Measurements from ENCODE around the gene SLC27A2. TPM values are rescaled to one million over a fixed set of nuclear protein-coding genes. Genes with fewer than 3 reads are reported as not detected.
"Not testable (repeated sequence)": the region's sequence is repeated elsewhere in the genome, so short reads cannot be mapped to it uniquely, and the experiment has no call there.

The SLC27A2 gene
- total and polyA plus RNA-seq, 2 donors (not counting 1 experiment from before 2014, with no cell fraction given) = 0.39 to 0.49 TPM

GRCh38 chr15:50187525-50187924 lies 5.5 kb downstream of the SLC27A2 start:
- CTCF ChIA-PET = no interaction called here
- DNase-seq (no peak), ATAC-seq (ENCODE audit: low read depth) (no peak)
- H2AFZ ChIP-seq (ENCODE audit: insufficient read depth, low read depth, low read length, poor library complexity, severe bottlenecking) = no peak overlapping the region
- no peak overlapping the region for H3K27ac ChIP-seq (ENCODE audit: low read length in 2 of 2)
- intact Hi-C loops (cut with micrococcal nuclease) = no loop called here
- H3K4me2 ChIP-seq (replicated peaks; ENCODE audit: low read depth, low read length, poor library complexity, severe bottlenecking) = no peak overlapping the region
- peaks cover 0 to 10% (median 0%) of the 10 kb centered on the region in 4 experiments for H3K27me3 ChIP-seq (replicated peaks in 1 of 4; ENCODE audit: control extremely low read depth in 1 of 4, control insufficient read depth in 3 of 4, insufficient read depth in 4 of 4, low read length in 3 of 4)
- no peak overlapping the region for H3K27ac Mint-ChIP-seq
- peaks cover 22 to 31% of the 10 kb centered on the region in 2 donors for H3K4me1 ChIP-seq (ENCODE audit: control insufficient read depth in 2 of 2, insufficient read depth in 2 of 2, low read length in 2 of 2)
- H3K36me3 ChIP-seq (replicated peaks in 1 of 2; ENCODE audit: control extremely low read depth in 1 of 2, control insufficient read depth in 1 of 2, extremely low read depth in 1 of 2, insufficient read depth in 2 of 2, low read length in 1 of 2) = no peaks in the 10 kb centered on the region
- POLR2A ChIA-PET = no interaction called here
- TF ChIP-seq EZH2 (IDR thresholded peaks at IDR 0.05; ENCODE audit: borderline replicate concordance, insufficient read depth, low read depth, low read length, poor library complexity, severe bottlenecking) (no peak), CTCF (IDR thresholded peaks at IDR 0.05) (no peak)
- no peak overlapping the region for H3K4me3 ChIP-seq (ENCODE audit: control extremely low read depth in 1 of 5, extremely low read depth in 1 of 5, insufficient read depth in 1 of 5, low read depth in 2 of 5, low read length in 4 of 5)
- peaks cover 31% of the 10 kb centered on the region for H3K4me1 Mint-ChIP-seq
- H3K9me3 Mint-ChIP-seq (ENCODE audit: insufficient read depth) = no peaks in the 10 kb centered on the region
- 100% methylated on average over 1 of the region's 2 CpGs for WGBS (ENCODE audit: insufficient coverage)
- H4K20me1 ChIP-seq (ENCODE audit: control insufficient read depth, insufficient read depth, low read length, poor library complexity, severe bottlenecking) = no peaks in the 10 kb centered on the region
- H3K4me3 Mint-ChIP-seq = no peak overlapping the region
- no peaks in the 10 kb centered on the region for H3K79me2 ChIP-seq (ENCODE audit: control insufficient read depth, insufficient read depth, low read length)
- peaks cover 10% of the 10 kb centered on the region for H3K27me3 Mint-ChIP-seq
- H3K9me3 ChIP-seq (ENCODE audit: control extremely low read depth in 1 of 3, control insufficient read depth in 2 of 3, insufficient read depth in 1 of 3, low read length in 2 of 3) = no peaks in the 10 kb centered on the region
- H3K9ac ChIP-seq (ENCODE audit: low read length) = no peak overlapping the region

- H3K4me1 ChIP-seq (ENCODE audit: control insufficient read depth in 2 of 2, insufficient read depth in 2 of 2, low read length in 2 of 2) = peaks cover 17 to 26% of the 10 kb centered on the region in 2 donors
- WGBS (ENCODE audit: insufficient coverage) = 100% methylated on average over 2 of the region's 2 CpGs
- no peaks in the 10 kb centered on the region for H3K36me3 ChIP-seq (replicated peaks in 1 of 2; ENCODE audit: control extremely low read depth in 1 of 2, control insufficient read depth in 1 of 2, extremely low read depth in 1 of 2, insufficient read depth in 2 of 2, low read length in 1 of 2)
- ATAC-seq (ENCODE audit: low read depth) (no peak), DNase-seq (no peak)
- Mint-ChIP-seq H3K4me1 (peaks cover 26% of the 10 kb centered on the region), H3K4me3 (no peak overlapping the region), H3K9me3 (ENCODE audit: insufficient read depth) (no peaks in the 10 kb centered on the region), H3K27ac (no peak overlapping the region), H3K27me3 (peaks cover 6% of the 10 kb centered on the region)
- H4K20me1 ChIP-seq (ENCODE audit: control insufficient read depth, insufficient read depth, low read length, poor library complexity, severe bottlenecking) = no peaks in the 10 kb centered on the region
- H3K79me2 ChIP-seq (ENCODE audit: control insufficient read depth, insufficient read depth, low read length) = no peaks in the 10 kb centered on the region
- no peak overlapping the region for H3K4me2 ChIP-seq (replicated peaks; ENCODE audit: low read depth, low read length, poor library complexity, severe bottlenecking)
- ChIA-PET POLR2A (no interaction called here), CTCF (no interaction called here)
- H3K27ac ChIP-seq (ENCODE audit: low read length in 2 of 2) = no peak overlapping the region
- H3K9ac ChIP-seq (ENCODE audit: low read length) = no peak overlapping the region
- intact Hi-C loops (cut with micrococcal nuclease) = no loop called here
- no peak overlapping the region for H2AFZ ChIP-seq (ENCODE audit: insufficient read depth, low read depth, low read length, poor library complexity, severe bottlenecking)
- H3K9me3 ChIP-seq (ENCODE audit: control extremely low read depth in 1 of 3, control insufficient read depth in 2 of 3, insufficient read depth in 1 of 3, low read length in 2 of 3) = no peaks in the 10 kb centered on the region
- peaks cover 0 to 5% (median 0%) of the 10 kb centered on the region in 4 experiments for H3K27me3 ChIP-seq (replicated peaks in 1 of 4; ENCODE audit: control extremely low read depth in 1 of 4, control insufficient read depth in 3 of 4, insufficient read depth in 4 of 4, low read length in 3 of 4)
- H3K4me3 ChIP-seq (ENCODE audit: control extremely low read depth in 1 of 5, extremely low read depth in 1 of 5, insufficient read depth in 1 of 5, low read depth in 2 of 5, low read length in 4 of 5) = no peak overlapping the region
- TF ChIP-seq EZH2 (IDR thresholded peaks at IDR 0.05; ENCODE audit: borderline replicate concordance, insufficient read depth, low read depth, low read length, poor library complexity, severe bottlenecking) (no peak), CTCF (IDR thresholded peaks at IDR 0.05) (no peak)
These were observed 6.0 kb downstream of the SLC27A2 start for GRCh38 chr15:50187997-50188396.

GRCh38 chr15:50188793-50189192 lies 6.8 kb downstream of the SLC27A2 start:
- H3K27me3 Mint-ChIP-seq; H3K27me3 ChIP-seq (replicated peaks in 1 of 4; ENCODE audit: control extremely low read depth in 1 of 4, control insufficient read depth in 3 of 4, insufficient read depth in 4 of 4, low read length in 3 of 4); DNase-seq; H2AFZ ChIP-seq (ENCODE audit: insufficient read depth, low read depth, low read length, poor library complexity, severe bottlenecking); H3K79me2 ChIP-seq (ENCODE audit: control insufficient read depth, insufficient read depth, low read length); H3K4me2 ChIP-seq (replicated peaks; ENCODE audit: low read depth, low read length, poor library complexity, severe bottlenecking); H3K9me3 ChIP-seq (ENCODE audit: control extremely low read depth in 1 of 3, control insufficient read depth in 2 of 3, insufficient read depth in 1 of 3, low read length in 2 of 3); H4K20me1 ChIP-seq (ENCODE audit: control insufficient read depth, insufficient read depth, low read length, poor library complexity, severe bottlenecking); H3K9ac ChIP-seq (ENCODE audit: low read length); H3K27ac ChIP-seq (ENCODE audit: low read length in 2 of 2); H3K4me3 ChIP-seq (ENCODE audit: control extremely low read depth in 1 of 5, extremely low read depth in 1 of 5, insufficient read depth in 1 of 5, low read depth in 2 of 5, low read length in 4 of 5); ATAC-seq (ENCODE audit: low read depth); H3K9me3 Mint-ChIP-seq (ENCODE audit: insufficient read depth); H3K36me3 ChIP-seq (replicated peaks in 1 of 2; ENCODE audit: control extremely low read depth in 1 of 2, control insufficient read depth in 1 of 2, extremely low read depth in 1 of 2, insufficient read depth in 2 of 2, low read length in 1 of 2); H3K27ac Mint-ChIP-seq; H3K4me3 Mint-ChIP-seq; POLR2A ChIA-PET; intact Hi-C loops (cut with micrococcal nuclease): not testable (repeated sequence)
- peaks cover 15 to 24% of the 10 kb centered on the region in 2 donors for H3K4me1 ChIP-seq (ENCODE audit: control insufficient read depth in 2 of 2, insufficient read depth in 2 of 2, low read length in 2 of 2)
- WGBS (ENCODE audit: insufficient coverage) = 100% methylated on average over 3 of the region's 5 CpGs
- H3K4me1 Mint-ChIP-seq = peaks cover 20% of the 10 kb centered on the region
- CTCF ChIA-PET = interaction anchor here (1.1 kb wide), 1 partner anchor 126 kb away, joined by 3 read pairs; no protein-coding TSS in a partner anchor

All from B cell (primary cell).